ENCODE measurements around the gene GIGYF2. TPM values are rescaled to one million over a fixed set of nuclear protein-coding genes. Genes with fewer than 3 reads are reported as not detected.

Gene GIGYF2
- total and polyA plus RNA-seq, 4 experiments from 2014 or later = 6.7 to 89.6 (median 59.0) TPM

- Histone ChIP-seq H3K27me3 (ENCODE audit: insufficient read depth, low read length) (no peaks in the 10 kb centered on the region), H3K4me1 (ENCODE audit: insufficient read depth, low read length) (no peaks in the 10 kb centered on the region), H3K27ac (ENCODE audit: low read depth, low read length) (no peak overlapping the region), H3K36me3 (ENCODE audit: insufficient read depth, low read length) (no peaks in the 10 kb centered on the region), H3K4me3 (ENCODE audit: low read length in 2 of 2) (no peak overlapping the region), H3K9me3 (ENCODE audit: control insufficient read depth in 1 of 2, low read length in 2 of 2) (no peaks in the 10 kb centered on the region)
- no peak for DNase-seq
- Mint-ChIP-seq H3K27me3 (peaks cover 14 to 19% of the 10 kb centered on the region in 2 donors), H3K36me3 (no peaks in the 10 kb centered on the region), H3K27ac (no peak overlapping the region), H3K4me3 (no peak overlapping the region), H3K9me3 (no peaks in the 10 kb centered on the region), H3K4me1 (peaks cover 0 to 1% (median 0%) of the 10 kb centered on the region in 4 donors)
- intact Hi-C loops (cut with micrococcal nuclease) = no loop called here
- CTCF ChIA-PET (ENCODE audit: partially characterized antibody) = no interaction called here
- POLR2A ChIA-PET (ENCODE audit: partially characterized antibody) = no interaction called here
These were observed 190.2 kb downstream of the GIGYF2 start for GRCh38 chr2:232887171-232887850.

GRCh38 chr2:232888099-232888836, 191.1 kb downstream of the GIGYF2 start:
- peaks cover 0 to 1% (median 0%) of the 10 kb centered on the region in 4 donors for H3K4me1 Mint-ChIP-seq
- H3K4me3 Mint-ChIP-seq = no peak overlapping the region
- H3K9me3 Mint-ChIP-seq = no peaks in the 10 kb centered on the region
- Histone ChIP-seq H3K27ac (ENCODE audit: low read depth, low read length) (no peak overlapping the region), H3K27me3 (ENCODE audit: insufficient read depth, low read length) (peaks cover 4% of the 10 kb centered on the region), H3K9me3 (ENCODE audit: control insufficient read depth in 1 of 2, low read length in 2 of 2) (no peaks in the 10 kb centered on the region), H3K36me3 (ENCODE audit: insufficient read depth, low read length) (no peaks in the 10 kb centered on the region), H3K4me1 (ENCODE audit: insufficient read depth, low read length) (no peaks in the 10 kb centered on the region), H3K4me3 (ENCODE audit: low read length in 2 of 2) (no peak overlapping the region)
- H3K27me3 Mint-ChIP-seq = peaks cover 17 to 22% of the 10 kb centered on the region in 2 donors
- H3K27ac Mint-ChIP-seq = no peak overlapping the region
- intact Hi-C loops (cut with micrococcal nuclease) = no loop called here
- ChIA-PET CTCF (ENCODE audit: partially characterized antibody) (no interaction called here), POLR2A (ENCODE audit: partially characterized antibody) (no interaction called here)
- no peaks in the 10 kb centered on the region for H3K36me3 Mint-ChIP-seq
- peak in 1 of 5 donors; percentile 10 for DNase-seq

GRCh38 chr2:232888839-232889529, 191.9 kb downstream of the GIGYF2 start:
- DNase-seq = peak in 1 of 5 donors; percentile 5
- H3K27me3 ChIP-seq (ENCODE audit: insufficient read depth, low read length) = peaks cover 4% of the 10 kb centered on the region
- intact Hi-C loops (cut with micrococcal nuclease) = no loop called here
- H3K27ac ChIP-seq (ENCODE audit: low read depth, low read length) = no peak overlapping the region
- ChIA-PET POLR2A (ENCODE audit: partially characterized antibody) (no interaction called here), CTCF (ENCODE audit: partially characterized antibody) (no interaction called here)
- H3K4me1 ChIP-seq (ENCODE audit: insufficient read depth, low read length) = no peaks in the 10 kb centered on the region
- Mint-ChIP-seq H3K36me3 (no peaks in the 10 kb centered on the region), H3K27ac (no peak overlapping the region), H3K4me1 (peaks cover 0 to 1% (median 0%) of the 10 kb centered on the region in 4 donors), H3K4me3 (no peak overlapping the region), H3K27me3 (peaks cover 17 to 22% of the 10 kb centered on the region in 2 donors), H3K9me3 (no peaks in the 10 kb centered on the region)
- no peaks in the 10 kb centered on the region for H3K36me3 ChIP-seq (ENCODE audit: insufficient read depth, low read length)
- H3K9me3 ChIP-seq (ENCODE audit: control insufficient read depth in 1 of 2, low read length in 2 of 2) = no peaks in the 10 kb centered on the region
- H3K4me3 ChIP-seq (ENCODE audit: low read length in 2 of 2) = no peak overlapping the region

DNA sequence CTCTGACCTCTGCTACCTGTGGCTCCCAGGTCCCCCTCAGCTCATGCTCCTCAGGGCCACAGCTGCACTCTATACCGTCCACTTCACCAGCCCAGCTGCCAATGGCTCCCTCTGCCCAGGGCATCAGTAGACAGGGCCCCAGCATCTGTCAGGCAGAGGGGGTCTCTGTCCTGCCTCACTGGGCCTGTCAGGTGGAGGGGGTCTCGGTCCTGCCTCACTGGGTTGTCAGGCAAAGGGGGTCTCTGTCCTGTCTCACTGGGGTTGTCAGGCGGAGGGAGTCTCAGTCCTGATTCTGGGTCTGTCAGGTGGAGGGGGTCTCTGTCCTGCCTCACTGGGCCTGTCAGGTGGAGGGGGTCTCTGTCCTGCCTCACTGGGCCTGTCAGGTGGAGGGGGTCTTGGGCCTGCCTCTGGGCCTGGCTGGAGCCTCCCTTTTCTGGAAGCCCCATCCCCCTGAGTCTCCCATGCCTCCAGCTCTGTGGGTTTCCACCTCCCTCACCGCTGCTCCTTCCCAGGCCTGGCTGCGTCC, 192.8 kb downstream of the GIGYF2 start:
- Mint-ChIP-seq H3K27me3 (peaks cover 17 to 22% of the 10 kb centered on the region in 2 donors), H3K36me3 (no peaks in the 10 kb centered on the region), H3K4me1 (peaks cover 0 to 1% (median 0%) of the 10 kb centered on the region in 4 donors), H3K27ac (no peak overlapping the region), H3K4me3 (no peak overlapping the region), H3K9me3 (no peaks in the 10 kb centered on the region)
- Histone ChIP-seq H3K36me3 (ENCODE audit: insufficient read depth, low read length) (no peaks in the 10 kb centered on the region), H3K4me3 (ENCODE audit: low read length in 2 of 2) (no peak overlapping the region), H3K4me1 (ENCODE audit: insufficient read depth, low read length) (no peaks in the 10 kb centered on the region), H3K9me3 (ENCODE audit: control insufficient read depth in 1 of 2, low read length in 2 of 2) (no peaks in the 10 kb centered on the region), H3K27ac (ENCODE audit: low read depth, low read length) (no peak overlapping the region), H3K27me3 (ENCODE audit: insufficient read depth, low read length) (peaks cover 4% of the 10 kb centered on the region)
- CTCF ChIA-PET (ENCODE audit: partially characterized antibody) = no interaction called here
- intact Hi-C loops (cut with micrococcal nuclease) = no loop called here
- POLR2A ChIA-PET (ENCODE audit: partially characterized antibody) = no interaction called here
- DNase-seq = peak in 1 of 5 donors; percentile 25

GRCh38 chr2:232890536-232890895, 193.4 kb downstream of the GIGYF2 start:
- H3K9me3 ChIP-seq (ENCODE audit: control insufficient read depth in 1 of 2, low read length in 2 of 2) = no peaks in the 10 kb centered on the region
- no peak overlapping the region for H3K4me3 ChIP-seq (ENCODE audit: low read length in 2 of 2)
- POLR2A ChIA-PET (ENCODE audit: partially characterized antibody) = no interaction called here
- H3K27me3 ChIP-seq (ENCODE audit: insufficient read depth, low read length) = peaks cover 4% of the 10 kb centered on the region
- H3K27ac ChIP-seq (ENCODE audit: low read depth, low read length) = no peak overlapping the region
- no peaks in the 10 kb centered on the region for H3K36me3 ChIP-seq (ENCODE audit: insufficient read depth, low read length)
- Mint-ChIP-seq H3K4me3 (no peak overlapping the region), H3K4me1 (peaks cover 0 to 1% (median 0%) of the 10 kb centered on the region in 4 donors), H3K27me3 (peaks cover 17 to 22% of the 10 kb centered on the region in 2 donors), H3K36me3 (no peaks in the 10 kb centered on the region), H3K9me3 (no peaks in the 10 kb centered on the region), H3K27ac (no peak overlapping the region)
- H3K4me1 ChIP-seq (ENCODE audit: insufficient read depth, low read length) = no peaks in the 10 kb centered on the region
- CTCF ChIA-PET (ENCODE audit: partially characterized antibody) = no interaction called here
- DNase-seq = no peak
- intact Hi-C loops (cut with micrococcal nuclease) = no loop called here

DNA sequence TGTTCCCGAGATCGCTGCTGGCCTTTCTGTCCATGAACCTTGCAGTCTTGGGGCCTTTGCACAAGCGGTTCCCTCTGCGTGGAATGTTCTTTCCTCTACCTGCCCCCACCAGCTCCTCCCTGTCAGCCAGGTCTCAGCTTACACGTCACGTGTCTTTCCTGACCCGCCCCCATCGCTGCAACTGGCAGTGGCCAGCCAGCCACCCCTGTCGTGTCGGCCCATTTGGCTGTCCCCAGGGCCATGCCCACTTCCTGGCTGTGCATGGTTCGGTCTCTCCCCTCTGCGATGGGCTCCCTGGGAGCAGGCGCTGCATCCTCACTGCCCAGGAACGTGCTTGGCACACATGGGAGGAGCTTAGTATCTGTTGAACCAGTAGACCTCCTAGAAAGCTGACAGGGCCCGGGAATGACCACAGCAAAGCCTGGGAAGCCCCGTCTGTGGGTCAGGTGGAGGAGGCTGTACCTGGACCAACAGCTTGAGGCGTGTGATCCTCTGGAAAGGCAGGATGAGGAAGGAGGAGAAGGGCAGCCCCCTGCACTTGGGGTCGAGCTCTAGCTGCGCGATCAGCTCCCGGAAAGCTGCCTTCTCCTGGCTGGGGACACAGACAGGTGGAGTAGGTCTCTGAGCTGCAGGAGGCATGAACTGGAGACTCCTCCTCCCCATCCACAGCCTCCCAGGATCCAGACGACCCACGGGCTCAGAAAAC, 193.9 kb downstream of the GIGYF2 start:
- Histone ChIP-seq H3K4me1 (ENCODE audit: insufficient read depth, low read length) (no peaks in the 10 kb centered on the region), H3K27ac (ENCODE audit: low read depth, low read length) (no peak overlapping the region), H3K4me3 (ENCODE audit: low read length in 2 of 2) (no peak overlapping the region), H3K36me3 (ENCODE audit: insufficient read depth, low read length) (no peaks in the 10 kb centered on the region), H3K27me3 (ENCODE audit: insufficient read depth, low read length) (peaks cover 4% of the 10 kb centered on the region), H3K9me3 (ENCODE audit: control insufficient read depth in 1 of 2, low read length in 2 of 2) (no peaks in the 10 kb centered on the region)
- Mint-ChIP-seq H3K27me3 (peaks cover 17 to 22% of the 10 kb centered on the region in 2 donors), H3K4me1 (peaks cover 0 to 1% (median 0%) of the 10 kb centered on the region in 4 donors), H3K9me3 (no peaks in the 10 kb centered on the region), H3K36me3 (no peaks in the 10 kb centered on the region), H3K4me3 (peak overlapping the region in 1 of 8 donors; percentile 35), H3K27ac (no peak overlapping the region)
- DNase-seq = peak in 1 of 5 donors; percentile 28
- CTCF ChIA-PET (ENCODE audit: partially characterized antibody) = no interaction called here
- intact Hi-C loops (cut with micrococcal nuclease) = no loop called here
- POLR2A ChIA-PET (ENCODE audit: partially characterized antibody) = no interaction called here

GRCh38 chr2:232891621-232892071, 194.5 kb downstream of the GIGYF2 start:
- no peaks in the 10 kb centered on the region for H3K9me3 ChIP-seq (ENCODE audit: control insufficient read depth in 1 of 2, low read length in 2 of 2)
- no peak overlapping the region for H3K27ac ChIP-seq (ENCODE audit: low read depth, low read length)
- H3K9me3 Mint-ChIP-seq = no peaks in the 10 kb centered on the region
- H3K27me3 Mint-ChIP-seq = peaks cover 17 to 22% of the 10 kb centered on the region in 2 donors
- no peak overlapping the region for H3K4me3 Mint-ChIP-seq
- no peak overlapping the region for H3K4me3 ChIP-seq (ENCODE audit: low read length in 2 of 2)
- H3K27me3 ChIP-seq (ENCODE audit: insufficient read depth, low read length) = peaks cover 4% of the 10 kb centered on the region
- H3K4me1 ChIP-seq (ENCODE audit: insufficient read depth, low read length) = no peaks in the 10 kb centered on the region
- no peak overlapping the region for H3K27ac Mint-ChIP-seq
- no peaks in the 10 kb centered on the region for H3K36me3 ChIP-seq (ENCODE audit: insufficient read depth, low read length)
- CTCF ChIA-PET (ENCODE audit: partially characterized antibody) = no interaction called here
- H3K36me3 Mint-ChIP-seq = no peaks in the 10 kb centered on the region
- DNase-seq = no peak
- POLR2A ChIA-PET (ENCODE audit: partially characterized antibody) = no interaction called here
- H3K4me1 Mint-ChIP-seq = peaks cover 0 to 1% (median 0%) of the 10 kb centered on the region in 4 donors
- intact Hi-C loops (cut with micrococcal nuclease) = no loop called here
